Measurements from ENCODE around the gene CLEC4M. TPM values are rescaled to one million over a fixed set of nuclear protein-coding genes. Genes with fewer than 3 reads are reported as not detected.

The CLEC4M gene
- polyA plus RNA-seq, 1 donor (not counting 4 experiments of a cell fraction or from before 2014, with no cell fraction given), result not detected

GRCh38 chr19:7734220-7735203 lies 28.5 kb upstream of the CLEC4M start:
- Histone ChIP-seq H2AFZ (ENCODE audit: control insufficient read depth, low read length) (no peak overlapping the region), H3K79me2 (ENCODE audit: control insufficient read depth, insufficient read depth, low read length) (no peaks in the 10 kb centered on the region), H3K27ac (ENCODE audit: control insufficient read depth, insufficient read depth, low read length) (no peak overlapping the region), H3K27me3 (ENCODE audit: control insufficient read depth, extremely low read depth, insufficient read depth, low read length) (peaks cover 33% of the 10 kb centered on the region), H3K4me3 (ENCODE audit: control insufficient read depth in 2 of 3, extremely low read depth in 1 of 3, insufficient read depth in 2 of 3, low read depth in 1 of 3, low read length in 3 of 3) (no peak overlapping the region), H3K4me2 (ENCODE audit: control insufficient read depth, extremely low read depth, insufficient read depth, low read depth, low read length) (no peak overlapping the region), H3K4me1 (ENCODE audit: control insufficient read depth, extremely low read depth, insufficient read depth, low read length) (no peaks in the 10 kb centered on the region), H3K9ac (ENCODE audit: control insufficient read depth, extremely low read depth, insufficient read depth, low read length) (no peak overlapping the region), H3K9me3 (ENCODE audit: control insufficient read depth, low read depth, low read length) (no peaks in the 10 kb centered on the region), H3K36me3 (ENCODE audit: control insufficient read depth in 2 of 2, extremely low read depth in 1 of 2, insufficient read depth in 2 of 2, low read length in 2 of 2) (no peaks in the 10 kb centered on the region), H3K9me1 (ENCODE audit: control insufficient read depth, extremely low read depth, insufficient read depth, low read length) (no peaks in the 10 kb centered on the region), H4K20me1 (ENCODE audit: control insufficient read depth, extremely low read depth, insufficient read depth, low read length) (no peaks in the 10 kb centered on the region)
- no peak for DNase-seq (ENCODE audit: low read depth, low spot score)
- FAIRE-seq, result no peak
- no peak for TF ChIP-seq EZH2 (IDR thresholded peaks at IDR 0.05; ENCODE audit: low read length)
- no peak for TF ChIP-seq CTCF (optimal IDR thresholded peaks at IDR 0.05 in 1 of 3, IDR thresholded peaks at IDR 0.05 in 1 of 3, conservative IDR thresholded peaks at IDR 0.05 in 1 of 3; ENCODE audit: extremely low read depth in 1 of 3, insufficient read depth in 2 of 3, low read length in 3 of 3)
- dilution Hi-C loops (cut with MboI; ENCODE audit: extremely low pct_ligation_motif_present, low sequenced_read_pairs), result no loop called here

GRCh38 chr19:7736148-7736547 lies 26.9 kb upstream of the CLEC4M start:
- H3K4me2 ChIP-seq (ENCODE audit: control insufficient read depth, extremely low read depth, insufficient read depth, low read depth, low read length), result no peak overlapping the region
- no peak overlapping the region for H3K27ac ChIP-seq (ENCODE audit: control insufficient read depth, insufficient read depth, low read length)
- no peaks in the 10 kb centered on the region for H3K79me2 ChIP-seq (ENCODE audit: control insufficient read depth, insufficient read depth, low read length)
- H3K4me1 ChIP-seq (ENCODE audit: control insufficient read depth, extremely low read depth, insufficient read depth, low read length), result no peaks in the 10 kb centered on the region
- no peak overlapping the region for H2AFZ ChIP-seq (ENCODE audit: control insufficient read depth, low read length)
- H4K20me1 ChIP-seq (ENCODE audit: control insufficient read depth, extremely low read depth, insufficient read depth, low read length), result no peaks in the 10 kb centered on the region
- dilution Hi-C loops (cut with MboI; ENCODE audit: extremely low pct_ligation_motif_present, low sequenced_read_pairs), result no loop called here
- FAIRE-seq (no peak), DNase-seq (ENCODE audit: low read depth, low spot score) (no peak)
- TF ChIP-seq EZH2 (IDR thresholded peaks at IDR 0.05; ENCODE audit: low read length) (no peak), CTCF (optimal IDR thresholded peaks at IDR 0.05 in 1 of 3, IDR thresholded peaks at IDR 0.05 in 1 of 3, conservative IDR thresholded peaks at IDR 0.05 in 1 of 3; ENCODE audit: extremely low read depth in 1 of 3, insufficient read depth in 2 of 3, low read length in 3 of 3) (no peak)
- H3K9me3 ChIP-seq (ENCODE audit: control insufficient read depth, low read depth, low read length), result no peaks in the 10 kb centered on the region
- H3K27me3 ChIP-seq (ENCODE audit: control insufficient read depth, extremely low read depth, insufficient read depth, low read length), result peaks cover 17% of the 10 kb centered on the region
- no peak overlapping the region for H3K9ac ChIP-seq (ENCODE audit: control insufficient read depth, extremely low read depth, insufficient read depth, low read length)
- no peak overlapping the region for H3K4me3 ChIP-seq (ENCODE audit: control insufficient read depth in 2 of 3, extremely low read depth in 1 of 3, insufficient read depth in 2 of 3, low read depth in 1 of 3, low read length in 3 of 3)
- H3K9me1 ChIP-seq (ENCODE audit: control insufficient read depth, extremely low read depth, insufficient read depth, low read length), result no peaks in the 10 kb centered on the region
- H3K36me3 ChIP-seq (ENCODE audit: control insufficient read depth in 2 of 2, extremely low read depth in 1 of 2, insufficient read depth in 2 of 2, low read length in 2 of 2), result no peaks in the 10 kb centered on the region
